Natural killer cell treated with Interleukin-12 subunit alpha and Interleukin-12 subunit beta and Interleukin-15 and Interleukin-18, amount 100 ng/mL, for 72 hours (primary cell): ENCODE results near the gene RNF225. TPM values are rescaled to one million over a fixed set of nuclear protein-coding genes. Genes with fewer than 3 reads are reported as not detected.

Experiments
- ATAC-seq, 2 donors: fragments of 150-1000 bp; cut with Tn5 transposase in 1 of 2; sonication (Bioruptor Pico), chemical (Tn5 transposase) in 1 of 2; 2 replicates each; pipeline ENCODE4 v1.10.0; 2021
- DNase-seq: peaks from one replicate; pipeline ENCODE4 v3.0.0; 2022; ENCODE audit warnings: low spot score
- H3K27ac Mint-ChIP-seq, 2 donors: 1 replicate in 1 of 2; 2 replicates in 1 of 2; pipeline ENCODE4 v1.8.0; 2022; ENCODE audit warnings: mixed read lengths in 2 of 2, mild to moderate bottlenecking in 1 of 2, moderate library complexity in 1 of 2
- H3K27me3 Mint-ChIP-seq, 2 donors: 1 replicate in 1 of 2; 2 replicates in 1 of 2; pipeline ENCODE4 v1.8.0; 2022; ENCODE audit warnings: mixed read lengths in 2 of 2
- H3K36me3 Mint-ChIP-seq: one replicate; pipeline ENCODE4 v1.8.0; 2022; ENCODE audit warnings: mixed read lengths
- H3K4me1 Mint-ChIP-seq, 2 donors: 1 replicate in 1 of 2; 2 replicates in 1 of 2; pipeline ENCODE4 v1.8.0; 2022; ENCODE audit warnings: low read depth in 2 of 2, mixed read lengths in 2 of 2, mild to moderate bottlenecking in 1 of 2
- H3K4me3 Mint-ChIP-seq: one replicate; pipeline ENCODE4 v1.8.0; 2022; ENCODE audit warnings: mixed read lengths
- H3K9me3 Mint-ChIP-seq: 2 replicates; pipeline ENCODE4 v1.8.0; 2022; ENCODE audit warnings: mixed read lengths
- total RNA-seq, 2 donors: library from RNA; stranded (reverse); gene quantifications; one replicate each; pipeline ENCODE4 v1.2.3, GENCODE V29; 2022

RNF225 gene
- total RNA-seq, 2 donors from 2014 or later = 0.59 to 3.2 TPM

- Mint-ChIP-seq H3K36me3 (no peaks in the 10 kb centered on the region), H3K9me3 (no peaks in the 10 kb centered on the region), H3K27ac (no peak overlapping the region), H3K4me1 (peaks cover 3 to 6% of the 10 kb centered on the region in 2 donors), H3K27me3 (peaks cover 0 to 4% of the 10 kb centered on the region in 2 donors), H3K4me3 (no peak overlapping the region)
- DNase-seq (no peak), ATAC-seq (no peak)
Measured at GRCh38 chr19:58354478-58355030, 40.9 kb upstream of the RNF225 start.

DNA sequence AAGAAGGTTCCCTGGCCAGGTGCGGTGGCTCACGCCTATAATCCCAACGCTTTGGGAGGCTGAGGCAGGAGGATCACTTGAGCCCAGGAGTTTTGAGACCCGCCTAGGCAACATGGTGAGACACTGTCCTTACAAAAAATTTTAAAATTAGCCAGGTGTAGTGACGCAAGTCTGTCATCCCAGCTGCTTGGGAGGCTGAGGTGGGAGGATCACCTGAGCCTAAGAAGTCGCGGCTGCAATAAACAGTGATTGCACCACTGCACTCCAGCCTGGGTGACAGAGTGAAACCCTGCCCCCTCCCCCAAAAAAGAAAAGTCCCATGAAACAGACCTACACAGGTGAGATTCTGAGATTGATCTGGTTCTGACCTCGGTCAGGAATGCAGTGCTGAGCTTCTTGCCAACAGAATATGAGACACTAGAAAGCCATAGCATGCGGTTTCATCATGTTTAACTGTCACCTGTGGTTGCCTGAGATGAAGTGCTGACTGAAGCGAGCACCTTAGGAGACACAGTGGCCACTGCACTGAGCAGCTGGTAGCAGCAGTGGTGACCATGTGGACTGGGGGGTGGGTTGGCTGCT lies 40.1 kb upstream of the RNF225 start:
- Mint-ChIP-seq H3K9me3 (no peaks in the 10 kb centered on the region), H3K27ac (no peak overlapping the region), H3K36me3 (no peaks in the 10 kb centered on the region), H3K4me3 (no peak overlapping the region), H3K4me1 (peaks cover 0 to 3% of the 10 kb centered on the region in 2 donors), H3K27me3 (no peaks in the 10 kb centered on the region)
- no peak for DNase-seq
- ATAC-seq = no peak

DNA sequence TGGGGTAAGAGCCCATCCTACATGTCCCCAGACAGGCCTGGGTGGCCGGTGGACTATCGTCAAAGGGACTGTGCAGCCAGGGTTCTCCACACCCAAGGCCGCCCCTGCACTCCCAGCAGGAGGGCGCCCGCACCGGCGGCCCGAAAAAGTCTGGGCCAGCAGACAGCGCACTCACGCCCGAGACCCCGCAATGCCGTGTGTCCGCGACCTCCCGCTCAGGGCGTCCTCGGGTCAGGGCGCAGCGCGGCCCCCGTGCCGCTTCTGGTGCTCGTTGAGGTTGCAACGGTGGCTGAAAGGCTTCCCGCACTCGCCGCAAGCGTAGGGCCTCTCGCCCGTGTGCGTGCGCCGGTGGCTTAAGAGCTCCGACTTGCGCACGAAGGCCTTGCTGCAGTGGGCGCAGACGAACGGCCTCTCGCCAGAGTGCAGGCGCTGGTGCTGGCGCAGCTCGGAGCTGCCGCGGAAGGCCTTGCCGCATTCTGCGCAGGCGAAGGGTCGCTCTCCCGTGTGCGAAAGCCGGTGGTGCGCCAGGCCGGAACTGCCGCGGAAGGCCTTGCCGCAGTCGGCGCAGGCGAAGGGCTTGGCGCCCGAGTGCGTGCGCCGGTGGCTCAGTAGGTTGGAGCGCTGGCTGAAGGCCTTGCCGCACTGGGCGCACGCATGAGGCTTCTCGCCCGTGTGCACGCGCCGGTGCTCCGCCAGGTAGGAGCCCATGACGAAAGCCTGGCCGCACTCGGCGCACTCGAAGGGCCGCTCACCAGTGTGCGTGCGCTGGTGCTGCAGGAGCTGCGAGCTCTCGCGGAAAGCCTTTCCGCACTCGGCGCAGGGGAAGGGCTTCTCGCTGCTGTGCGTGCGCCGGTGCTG lies 39.3 kb upstream of the RNF225 start:
- ATAC-seq (peak; percentile 61 to 67), DNase-seq (no peak)
- Mint-ChIP-seq H3K4me1 (peaks cover 0 to 3% of the 10 kb centered on the region in 2 donors), H3K27ac (no peak overlapping the region), H3K36me3 (no peaks in the 10 kb centered on the region), H3K27me3 (no peaks in the 10 kb centered on the region), H3K4me3 (peak overlapping the region; percentile 17), H3K9me3 (no peaks in the 10 kb centered on the region)

DNA sequence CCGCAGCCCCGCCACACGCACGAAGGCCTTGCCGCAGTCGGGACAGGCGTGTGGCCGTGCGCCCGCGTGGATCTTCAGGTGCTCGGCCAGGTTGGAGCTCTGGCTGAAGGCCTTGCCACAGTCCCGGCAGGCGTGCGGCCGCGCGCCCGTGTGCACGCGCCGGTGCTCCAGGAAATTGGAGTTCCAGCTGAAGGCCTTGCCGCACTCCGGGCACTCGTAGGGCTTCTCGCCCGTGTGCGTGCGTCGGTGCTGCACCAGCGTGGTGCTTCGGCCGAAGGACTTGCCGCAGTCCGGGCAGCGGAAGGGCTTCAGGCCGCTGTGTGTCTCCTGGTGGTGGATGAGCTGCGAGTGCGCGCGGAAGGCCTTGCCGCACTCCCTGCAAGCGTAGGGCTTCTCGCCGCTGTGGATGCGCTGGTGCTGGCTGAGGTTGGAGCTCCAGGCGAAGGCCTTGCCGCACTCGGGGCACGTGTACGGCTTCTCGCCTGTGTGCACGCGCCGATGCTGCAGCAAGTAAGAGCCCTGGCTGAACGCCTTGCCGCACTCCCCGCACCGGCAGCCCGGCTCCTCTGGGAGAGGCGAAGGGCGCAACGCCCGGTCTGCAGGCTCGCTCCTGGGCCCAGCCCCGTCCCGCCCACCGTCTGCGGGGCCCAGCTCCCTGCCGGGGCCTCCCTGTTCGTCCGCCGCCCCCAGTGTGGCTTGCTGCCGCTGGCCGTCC lies 38.5 kb upstream of the RNF225 start:
- Mint-ChIP-seq H3K27me3 (no peaks in the 10 kb centered on the region), H3K27ac (no peak overlapping the region), H3K4me1 (peaks cover 4 to 6% of the 10 kb centered on the region in 2 donors), H3K4me3 (no peak overlapping the region), H3K36me3 (no peaks in the 10 kb centered on the region), H3K9me3 (no peaks in the 10 kb centered on the region)
- no peak for DNase-seq
- no peak for ATAC-seq

DNA sequence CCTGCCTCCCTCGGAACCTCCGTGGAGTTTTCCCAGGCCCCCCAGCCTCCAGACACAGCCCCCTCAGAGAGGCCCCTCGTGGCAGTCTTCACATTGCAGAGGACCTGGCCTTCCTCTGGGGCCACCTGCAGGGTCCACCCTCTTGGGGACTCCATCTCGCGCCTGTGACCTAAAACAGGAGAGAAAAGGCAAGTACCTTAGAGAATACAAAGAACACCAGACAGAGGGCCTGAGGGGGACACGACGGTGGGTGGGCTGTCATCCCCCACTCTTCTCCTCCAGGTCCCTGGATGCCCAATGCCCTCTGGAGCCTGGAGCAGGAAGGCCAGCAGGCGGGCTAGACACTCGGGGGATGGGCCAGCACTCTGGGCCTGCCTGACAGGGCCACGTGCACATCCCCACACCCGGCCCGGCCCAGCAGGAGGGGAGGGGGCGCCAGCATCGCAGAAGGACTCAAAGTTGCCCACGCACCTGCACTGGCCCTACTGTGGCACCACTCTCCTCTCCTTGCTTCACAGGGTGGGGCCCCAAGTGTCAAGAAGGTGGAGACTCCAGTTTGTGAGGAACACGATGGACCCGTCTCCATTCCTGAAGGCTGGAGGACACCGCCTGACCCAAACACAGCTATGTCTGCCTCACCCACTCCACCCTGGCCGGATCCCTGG lies 37.8 kb upstream of the RNF225 start:
- Mint-ChIP-seq H3K9me3 (no peaks in the 10 kb centered on the region), H3K4me3 (no peak overlapping the region), H3K36me3 (no peaks in the 10 kb centered on the region), H3K27ac (no peak overlapping the region), H3K27me3 (no peaks in the 10 kb centered on the region), H3K4me1 (peaks cover 7 to 9% of the 10 kb centered on the region in 2 donors)
- ATAC-seq (no peak), DNase-seq (no peak)

GRCh38 chr19:58361900-58362271 lies 33.6 kb upstream of the RNF225 start:
- Mint-ChIP-seq H3K27ac (peak overlapping the region; percentile 79 to 93), H3K27me3 (no peaks in the 10 kb centered on the region), H3K4me3 (peak overlapping the region; percentile 99), H3K4me1 (peaks cover 7 to 10% of the 10 kb centered on the region in 2 donors), H3K9me3 (no peaks in the 10 kb centered on the region), H3K36me3 (no peaks in the 10 kb centered on the region)
- ATAC-seq (peak in 1 of 2 donors; percentile 28), DNase-seq (peak; percentile 62)

- DNase-seq (peak; percentile 99), ATAC-seq (peak; percentile 95 to 96)
- Mint-ChIP-seq H3K9me3 (no peaks in the 10 kb centered on the region), H3K4me1 (peaks cover 7 to 10% of the 10 kb centered on the region in 2 donors), H3K27ac (peak within 1 kb of the TSS; percentile 79 to 93), H3K27me3 (no peaks in the 10 kb centered on the region), H3K36me3 (no peaks in the 10 kb centered on the region), H3K4me3 (peak within 1 kb of the TSS; percentile 99)
Measured at GRCh38 chr19:58362272-58362994, 33.0 kb upstream of the RNF225 start, which contains the start of gene ZNF497. ZNF497 (minus strand) TSS chr19:58362751; CDS start chr19:58357635, 5,116 bp downstream.

DNA sequence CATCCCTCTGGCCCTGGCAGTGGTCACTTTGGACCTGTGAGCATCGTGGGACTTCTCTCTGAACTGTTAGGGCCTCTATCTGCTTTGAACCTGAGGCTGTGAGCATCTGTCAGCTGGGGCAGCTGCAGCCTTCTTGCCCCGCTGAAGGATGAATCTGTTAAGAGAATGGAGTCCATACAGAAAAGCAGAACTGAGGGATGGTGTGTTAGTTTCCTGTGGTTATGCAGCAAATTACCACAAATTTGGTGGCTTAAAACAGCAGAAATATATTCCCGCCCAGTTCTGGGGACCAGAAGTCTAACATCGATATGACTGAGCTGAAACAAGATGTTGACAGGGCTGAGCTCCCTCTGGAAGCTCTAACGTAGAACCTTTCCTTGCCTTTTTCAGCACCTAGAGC lies 31.3 kb upstream of the RNF225 start:
- H3K27ac Mint-ChIP-seq = no peak overlapping the region
- no peak overlapping the region for H3K4me3 Mint-ChIP-seq
- peaks cover 7 to 10% of the 10 kb centered on the region in 2 donors for H3K4me1 Mint-ChIP-seq
- no peaks in the 10 kb centered on the region for H3K36me3 Mint-ChIP-seq
- H3K27me3 Mint-ChIP-seq = no peaks in the 10 kb centered on the region
- ATAC-seq (no peak), DNase-seq (no peak)
- no peaks in the 10 kb centered on the region for H3K9me3 Mint-ChIP-seq

GRCh38 chr19:58366585-58367430 lies 28.6 kb upstream of the RNF225 start:
- no peaks in the 10 kb centered on the region for H3K9me3 Mint-ChIP-seq
- H3K4me1 Mint-ChIP-seq = peaks cover 4 to 8% of the 10 kb centered on the region in 2 donors
- H3K36me3 Mint-ChIP-seq = no peaks in the 10 kb centered on the region
- H3K4me3 Mint-ChIP-seq = no peak overlapping the region
- DNase-seq (peak; percentile 57), ATAC-seq (no peak)
- no peaks in the 10 kb centered on the region for H3K27me3 Mint-ChIP-seq
- no peak overlapping the region for H3K27ac Mint-ChIP-seq

GRCh38 chr19:58367698-58368454 lies 27.6 kb upstream of the RNF225 start:
- no peak overlapping the region for H3K27ac Mint-ChIP-seq
- no peak for ATAC-seq
- peak; percentile 56 for DNase-seq
- H3K4me3 Mint-ChIP-seq = no peak overlapping the region
- no peaks in the 10 kb centered on the region for H3K9me3 Mint-ChIP-seq
- peaks cover 0 to 1% of the 10 kb centered on the region in 2 donors for H3K4me1 Mint-ChIP-seq
- H3K27me3 Mint-ChIP-seq = no peaks in the 10 kb centered on the region
- no peaks in the 10 kb centered on the region for H3K36me3 Mint-ChIP-seq

DNA sequence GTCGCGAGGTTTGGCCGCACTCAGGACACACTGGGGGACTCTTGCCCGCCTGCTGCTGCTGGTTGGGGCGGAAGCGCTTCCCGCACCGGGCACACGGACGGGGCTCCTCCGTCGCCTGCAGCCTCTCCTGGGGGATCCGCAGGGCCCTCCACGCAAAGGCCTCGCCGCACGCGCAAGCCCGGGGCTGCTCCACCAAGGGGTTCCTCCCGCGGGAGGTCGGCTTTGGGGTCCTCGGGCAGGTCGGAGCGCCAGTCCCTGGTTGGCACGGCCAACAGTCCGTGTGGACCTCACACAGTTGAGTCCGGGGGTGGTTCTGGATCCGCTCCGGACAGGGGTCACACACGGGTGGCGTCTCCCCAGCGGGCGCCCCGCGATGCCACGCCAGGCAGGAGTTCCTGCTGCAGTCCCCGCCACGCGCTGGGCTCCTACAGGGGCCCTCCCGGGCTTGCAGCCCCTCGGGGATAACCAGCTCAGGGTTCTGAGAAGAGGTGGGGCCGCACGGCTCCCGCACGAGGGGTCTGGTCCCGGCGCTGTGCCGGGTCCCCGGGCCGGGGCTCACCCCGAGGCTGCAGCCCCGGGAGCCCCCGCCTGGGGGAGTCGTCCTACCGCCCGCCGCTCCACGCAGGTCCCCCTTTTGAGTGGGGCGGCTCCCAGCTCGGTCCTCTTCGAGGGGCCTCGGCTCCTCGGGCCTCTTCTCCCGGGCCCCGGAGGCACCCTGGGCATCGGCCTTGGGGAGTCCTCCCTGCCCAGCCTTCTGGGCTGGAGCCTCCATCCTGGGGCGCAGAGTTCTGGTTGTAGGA lies 26.7 kb upstream of the RNF225 start:
- peak; percentile 56 for DNase-seq
- no peaks in the 10 kb centered on the region for H3K9me3 Mint-ChIP-seq
- H3K4me3 Mint-ChIP-seq = no peak overlapping the region
- H3K4me1 Mint-ChIP-seq = no peaks in the 10 kb centered on the region
- no peaks in the 10 kb centered on the region for H3K27me3 Mint-ChIP-seq
- no peak for ATAC-seq
- no peak overlapping the region for H3K27ac Mint-ChIP-seq
- H3K36me3 Mint-ChIP-seq = no peaks in the 10 kb centered on the region
